HCT116 (cell line): Measurements from ENCODE around the gene SPG11. TPM values are rescaled to one million over a fixed set of nuclear protein-coding genes. Genes with fewer than 3 reads are reported as not detected.

Source experiments
- ATAC-seq: fragments of 200-7000 bp; cut with Tn5 transposase; 2 replicates; pipeline ENCODE4 v1.9.1; 2020; ENCODE audit warnings: mild to moderate bottlenecking, moderate library complexity
- BruUV-seq: library from RNA; stranded (reverse); fragments of 400-500 nt; replicated peaks from 2 replicates; lab custom pipeline; 2021; lab: Mats Ljungman, UMichigan
- CTCF ChIA-PET: fragments of 300-600 bp; sonication (Branson Sonifier 250); formaldehyde crosslinking; loops from one replicate; lab custom pipeline; 2021; ENCODE audit warnings: antibody characterized with exemption; lab: Charles Lee
- POLR2A ChIA-PET: fragments of 300-600, 350-600 bp; sonication (Branson Sonifier 250); formaldehyde crosslinking; loops from one replicate; lab custom pipeline; 2021; ENCODE audit warnings: antibody characterized with exemption; lab: Charles Lee
- RAD21 ChIA-PET, 2 experiments: fragments of 300-600 bp; sonication (Branson Sonifier 250); formaldehyde crosslinking; loops; one replicate each; lab custom pipeline; 2023; ENCODE audit warnings: low total read pairs in 2 of 2; ENCODE audit not compliant: uncharacterized antibody in 2 of 2, unreplicated experiment in 2 of 2, low non-redundant PET in 1 of 2; lab: Charles Lee
- DNase-seq: peaks from one replicate; pipeline ENCODE4 v3.0.0-alpha.2; 2010; ENCODE audit warnings: low read depth, low spot score
- H2AFZ ChIP-seq: fragments of 200-600 bp; shearing (Covaris generic), sonication (generic); 2 replicates; pipeline ENCODE4 v1.6.1; 2017; ENCODE audit warnings: low read depth, mixed run types, mixed read lengths, antibody characterized with exemption, low read length; ENCODE audit not compliant: poor library complexity, severe bottlenecking
- H3K27ac ChIP-seq: 2 replicates; pipeline ENCODE4 v1.5.1; 2012; ENCODE audit warnings: low read depth, low read length
- H3K27me3 ChIP-seq: fragments of 200-600 bp; sonication (generic); 2 replicates; pipeline ENCODE4 v1.6.1; 2016; ENCODE audit warnings: mixed run types, low read length, mixed read lengths; ENCODE audit not compliant: insufficient read depth
- H3K36me3 ChIP-seq, 2 experiments: fragments of 200-500 bp in 1 of 2; fragments of 200-600 bp in 1 of 2; sonication (Bioruptor generic) in 1 of 2; sonication (generic) in 1 of 2; 2 replicates each; pipeline versions ENCODE4 v1.5.1 to v1.6.1; 2014 to 2016; ENCODE audit warnings: low read length in 2 of 2, inconsistent platforms in 1 of 2, mixed read lengths in 1 of 2, mixed run types in 1 of 2; ENCODE audit not compliant: insufficient read depth in 2 of 2, control insufficient read depth in 1 of 2
- H3K4me1 ChIP-seq, 2 experiments: fragments of 200-600 bp in 1 of 2; sonication (generic) in 1 of 2; 2 replicates each; pipeline versions ENCODE4 v1.5.1 to v1.6.1; 2012 to 2017; ENCODE audit warnings: low read length in 2 of 2, inconsistent platforms in 1 of 2, mild to moderate bottlenecking in 1 of 2, mixed read lengths in 1 of 2, mixed run types in 1 of 2, moderate library complexity in 1 of 2; ENCODE audit not compliant: insufficient read depth in 2 of 2, control insufficient read depth in 1 of 2
- H3K4me2 ChIP-seq: fragments of 200-600 bp; sonication (generic); 2 replicates; pipeline ENCODE4 v1.6.1; 2017; ENCODE audit warnings: mixed run types, low read length, mixed read lengths
- H3K4me3 ChIP-seq, 2 experiments: fragments of 200-600 bp in 1 of 2; sonication (generic) in 1 of 2; replicated peaks in 1 of 2; 2 replicates each; pipeline ENCODE4 v1.5.1; 2011 to 2016; ENCODE audit warnings: low read length in 2 of 2, control low read depth in 1 of 2, low read depth in 1 of 2, mild to moderate bottlenecking in 1 of 2, mixed read lengths in 1 of 2, mixed run types in 1 of 2
- H3K79me2 ChIP-seq: fragments of 200-600 bp; sonication (generic); 2 replicates; pipeline ENCODE4 v1.6.1; 2017; ENCODE audit warnings: mild to moderate bottlenecking, mixed run types, low read length, moderate library complexity, mixed read lengths; ENCODE audit not compliant: insufficient read depth
- H3K9ac ChIP-seq: fragments of 200-600 bp; sonication (generic); 2 replicates; pipeline ENCODE4 v1.6.1; 2016; ENCODE audit warnings: low read length, mixed read lengths
- H3K9me2 ChIP-seq: fragments of 200-600 bp; sonication (generic), shearing (Covaris generic); 2 replicates; pipeline ENCODE4 v1.6.1; 2017; ENCODE audit warnings: mixed run types, mild to moderate bottlenecking, moderate library complexity; ENCODE audit not compliant: insufficient read depth
- H3K9me3 ChIP-seq, 2 experiments: fragments of 200-500 bp in 1 of 2; fragments of 200-600 bp in 1 of 2; sonication (Bioruptor generic) in 1 of 2; sonication (generic) in 1 of 2; 2 replicates each; pipeline ENCODE4 v1.6.1; 2014 to 2017; ENCODE audit warnings: low read length in 2 of 2, mixed read lengths in 2 of 2, inconsistent platforms in 1 of 2, low read depth in 1 of 2, mild to moderate bottlenecking in 1 of 2, mixed run types in 1 of 2, moderate library complexity in 1 of 2; ENCODE audit not compliant: control insufficient read depth in 1 of 2, insufficient read depth in 1 of 2
- H4K20me1 ChIP-seq: fragments of 200-600 bp; sonication (generic), shearing (Covaris generic); 2 replicates; pipeline ENCODE4 v1.6.1; 2017; ENCODE audit warnings: mixed run types, mild to moderate bottlenecking, moderate library complexity; ENCODE audit not compliant: insufficient read depth
- CBX3 ChIP-seq: IDR thresholded peaks from 2 replicates; pipeline ENCODE4 v1.6.1; 2012; ENCODE audit warnings: low read depth
- CEBPB ChIP-seq: IDR thresholded peaks from 2 replicates; pipeline ENCODE4 v1.6.1; 2012; ENCODE audit warnings: low read depth
- CTCF ChIP-seq, 3 experiments: fragments of 200-600 bp in 1 of 3; sonication (generic) in 1 of 3; IDR thresholded peaks in 2 of 3; conservative IDR thresholded peaks in 1 of 3; 2 replicates each; pipeline ENCODE4 v1.5.1; 2012 to 2017; ENCODE audit warnings: low read depth in 2 of 3, low read length in 2 of 3, antibody characterized with exemption in 1 of 3, borderline replicate concordance in 1 of 3, control low read depth in 1 of 3, mild to moderate bottlenecking in 1 of 3, mixed read lengths in 1 of 3, mixed run types in 1 of 3, moderate library complexity in 1 of 3; ENCODE audit not compliant: insufficient read depth in 1 of 3
- EGR1 ChIP-seq: IDR thresholded peaks from 2 replicates; pipeline ENCODE4 v1.6.1; 2012; ENCODE audit warnings: low read depth
- ELF1 ChIP-seq: IDR thresholded peaks from 2 replicates; pipeline ENCODE4 v1.6.1; 2012; ENCODE audit warnings: low read depth, borderline replicate concordance
- EZH2 ChIP-seq: fragments of 200-600 bp; sonication (generic); IDR thresholded peaks from 2 replicates; pipeline ENCODE4 v1.6.1; 2017; ENCODE audit warnings: antibody characterized with exemption, mixed run types
- FOSL1 ChIP-seq: IDR thresholded peaks from 2 replicates; pipeline ENCODE4 v1.6.1; 2012; ENCODE audit warnings: low read depth
- MAX ChIP-seq: IDR thresholded peaks from 2 replicates; pipeline ENCODE4 v1.6.1; 2012
- POLR2A ChIP-seq: IDR thresholded peaks from 2 replicates; pipeline ENCODE4 v1.7.0; 2011; ENCODE audit warnings: borderline replicate concordance; ENCODE audit not compliant: insufficient read depth, insufficient read length; ENCODE audit errors: extremely low read depth
- POLR2AphosphoS5 ChIP-seq: IDR thresholded peaks from 2 replicates; pipeline ENCODE4 v1.6.1; 2011; ENCODE audit warnings: mild to moderate bottlenecking, low read depth, low read length, moderate library complexity
- REST ChIP-seq: IDR thresholded peaks from 2 replicates; pipeline ENCODE4 v1.6.1; 2012; ENCODE audit warnings: low read depth
- YY1 ChIP-seq: IDR thresholded peaks from 2 replicates; pipeline ENCODE4 v1.6.1; 2011; ENCODE audit warnings: low read length, low read depth, moderate library complexity, mild to moderate bottlenecking; ENCODE audit not compliant: insufficient replicate concordance; ENCODE audit errors: extremely low read depth
- ZBTB33 ChIP-seq: IDR thresholded peaks from 2 replicates; pipeline ENCODE4 v1.6.1; 2011; ENCODE audit warnings: mild to moderate bottlenecking, low read length, moderate library complexity; ENCODE audit not compliant: insufficient replicate concordance; ENCODE audit errors: extremely low read depth
- ZFX ChIP-seq: fragments of 450-650 bp; IDR thresholded peaks from 2 replicates; pipeline ENCODE4 v1.6.1; 2017
- ZNF274 ChIP-seq: fragments of 200-500 bp; sonication (Bioruptor generic); IDR thresholded peaks from 2 replicates; pipeline ENCODE4 v1.6.1; 2014; ENCODE audit warnings: mild to moderate bottlenecking, low read depth, low read length, inconsistent platforms
- intact Hi-C: fragments of 100-400 bp; cut with micrococcal nuclease; formaldehyde crosslinking; loops from 2 replicates; pipeline ENCODE4 v1.10.0; 2022
- total RNA-seq: library from RNA; stranded (reverse); gene quantifications from one replicate; pipeline ENCODE4 v1.2.1, GENCODE V29; 2021; ENCODE audit not compliant: unreplicated experiment

SPG11 gene
- total RNA-seq, 1 experiment from 2014 or later, result 34.8 TPM

GRCh38 chr15:44668921-44669320 lies 5.5 kb upstream of the SPG11 start:
- CTCF ChIA-PET, result no interaction called here
- POLR2A ChIA-PET, result interaction anchor here (1.1 kb wide), 1 partner anchor 42 kb away, joined by 3 read pairs; the partner anchor contains the start of genes B2M and PATL2
- Histone ChIP-seq H4K20me1 (no peaks in the 10 kb centered on the region), H3K4me2 (no peak overlapping the region), H3K4me3 (no peak overlapping the region), H3K9ac (no peak overlapping the region)
- BruUV-seq, result no TSS peak
- ATAC-seq (no peak), DNase-seq (no peak)
- TF ChIP-seq REST, result no peak
- TF ChIP-seq EGR1, result no peak
- TF ChIP-seq ELF1, result no peak
- no peak for TF ChIP-seq POLR2A
- no peak for TF ChIP-seq FOSL1
- no peak for TF ChIP-seq CTCF (IDR thresholded peaks at IDR 0.05 in 2 of 3, conservative IDR thresholded peaks at IDR 0.05 in 1 of 3; ENCODE audit: borderline replicate concordance in 1 of 3, insufficient read depth in 1 of 3, low read depth in 2 of 3, low read length in 2 of 3)
- no peak for TF ChIP-seq ZNF274
- TF ChIP-seq ZBTB33, result no peak
- TF ChIP-seq POLR2AphosphoS5, result no peak
- no peak for TF ChIP-seq CBX3
- no peak for TF ChIP-seq YY1
- no peak for TF ChIP-seq CEBPB
- no peak for TF ChIP-seq MAX
- TF ChIP-seq EZH2, result no peak
- no peak for TF ChIP-seq ZFX
- TF ChIP-seq, all 23 proteins: peak for 0
- Histone ChIP-seq H2AFZ (no peak overlapping the region), H3K4me1 (peaks cover 3 to 5% of the 10 kb centered on the region in 2 experiments), H3K9me3 (no peaks in the 10 kb centered on the region), H3K27ac (no peak overlapping the region), H3K36me3 (no peaks in the 10 kb centered on the region), H3K27me3 (no peaks in the 10 kb centered on the region), H3K79me2 (no peaks in the 10 kb centered on the region), H3K9me2 (no peaks in the 10 kb centered on the region)
- intact Hi-C loops, result no loop called here
- RAD21 ChIA-PET, result no interaction called here
